ENCODE measurements around the gene ETDA. TPM values are rescaled to one million over a fixed set of nuclear protein-coding genes. Genes with fewer than 3 reads are reported as not detected.

ETDA gene
- total RNA-seq: not detected in 2 replicates

DNA sequence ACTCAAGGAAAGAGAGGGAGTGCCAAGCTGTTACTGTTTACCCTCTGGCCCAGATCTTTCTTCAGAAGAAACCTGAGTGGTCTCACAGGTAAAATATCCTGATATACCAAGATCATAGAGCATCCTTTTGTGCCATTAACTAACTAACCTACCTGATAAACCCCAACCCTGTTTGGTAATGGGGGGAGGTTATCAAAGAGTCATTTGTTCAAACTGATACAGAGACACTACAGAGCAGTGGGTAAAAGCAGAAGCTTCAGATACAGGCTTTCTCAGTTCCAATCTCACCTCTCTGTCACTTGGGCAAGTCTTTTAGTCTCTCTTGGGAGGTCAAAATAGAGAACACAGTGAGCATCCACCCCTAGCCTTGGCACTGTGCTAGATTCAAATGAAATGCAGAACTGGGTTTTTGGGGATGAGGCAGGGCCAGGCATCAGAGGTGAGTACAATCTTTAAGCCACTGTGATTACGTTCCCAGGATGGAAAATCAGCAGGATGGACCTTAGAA is at the start of gene ETDA:
Gene ETDA (plus strand): TSS at position 51 of the 508 bp plus-strand sequence. CDS start 1,216 bp downstream, outside the sequence.

Other genes starting within 250 kb of the ETDA start
- gene RTL8B, start 229.5 kb upstream of the ETDA start, total RNA-seq: 4.9 and 6.0 TPM in 2 replicates
- gene RTL8C, start 219.7 kb upstream of the ETDA start, total RNA-seq: 40.2 and 47.2 TPM in 2 replicates
- gene RTL8A, start 199.9 kb upstream of the ETDA start, total RNA-seq: 19.6 and 24.4 TPM in 2 replicates
- gene SMIM10L2B, start 153.3 kb upstream of the ETDA start, total RNA-seq: 1.3 and 2.1 TPM in 2 replicates
- not detected in 2 replicates for gene ETDB, start 131.5 kb upstream of the ETDA start, total RNA-seq
- not detected in 2 replicates for gene CT55, start 80.7 kb upstream of the ETDA start, total RNA-seq
- gene ETDC, start 57.4 kb downstream of the ETDA start, total RNA-seq: not detected in 2 replicates
- gene ZNF75D, start 92.0 kb downstream of the ETDA start, total RNA-seq: 2.2 and 2.9 TPM in 2 replicates
- gene ZNF449, start 92.7 kb downstream of the ETDA start, total RNA-seq: 4.0 and 4.4 TPM in 2 replicates
- 0.80 and 2.0 TPM in 2 replicates for gene SMIM10L2A, start 169.9 kb downstream of the ETDA start, total RNA-seq